Stimulated activated naive CD8-positive, alpha-beta T cell treated with anti-CD3 and anti-CD28 coated beads, Interleukin-15, amount 100 ng/mL, for 72 hours (primary cell): Measurements from ENCODE around the gene VEPH1.
A peak's percentile ranks its signal among the peaks of the same experiment; 100 is the strongest.

Experiments
- ATAC-seq: fragments of 150-1000 bp; cut with Tn5 transposase; 2 replicates; pipeline ENCODE4 v1.10.0; 2021; ENCODE audit warnings: mild to moderate bottlenecking, moderate library complexity
- DNase-seq, 2 donors: peaks; one replicate each; pipeline ENCODE4 v3.0.0; 2021 to 2022
- H3K27ac Mint-ChIP-seq, 2 donors: one replicate each; pipeline ENCODE4 v1.8.0; 2022; ENCODE audit warnings: mild to moderate bottlenecking in 2 of 2, mixed read lengths in 2 of 2, moderate library complexity in 2 of 2
- H3K27me3 Mint-ChIP-seq: one replicate; pipeline ENCODE4 v1.8.0; 2022; ENCODE audit warnings: mixed read lengths
- H3K4me1 Mint-ChIP-seq: one replicate; pipeline ENCODE4 v1.8.0; 2022; ENCODE audit warnings: mild to moderate bottlenecking, mixed read lengths
- H3K4me3 Mint-ChIP-seq, 2 donors: one replicate each; pipeline ENCODE4 v1.8.0; 2022; ENCODE audit warnings: mild to moderate bottlenecking in 2 of 2, mixed read lengths in 2 of 2, moderate library complexity in 1 of 2
- H3K9me3 Mint-ChIP-seq, 2 donors: one replicate each; pipeline ENCODE4 v1.8.0; 2022; ENCODE audit warnings: mixed read lengths in 2 of 2

The VEPH1 gene

GRCh38 chr3:157469561-157470294, 33.5 kb downstream of the VEPH1 start:
- no peak for ATAC-seq
- Mint-ChIP-seq H3K4me1 (no peaks in the 10 kb centered on the region), H3K9me3 (no peaks in the 10 kb centered on the region), H3K4me3 (no peak overlapping the region), H3K27me3 (no peaks in the 10 kb centered on the region), H3K27ac (no peak overlapping the region)
- no peak for DNase-seq

- Mint-ChIP-seq H3K27me3 (peaks cover 13% of the 10 kb centered on the region), H3K4me3 (no peak overlapping the region), H3K4me1 (no peaks in the 10 kb centered on the region), H3K9me3 (no peaks in the 10 kb centered on the region), H3K27ac (no peak overlapping the region)
- no peak for ATAC-seq
- no peak for DNase-seq
Measured at GRCh38 chr3:157467200-157467599, 36.0 kb downstream of the VEPH1 start.

DNA sequence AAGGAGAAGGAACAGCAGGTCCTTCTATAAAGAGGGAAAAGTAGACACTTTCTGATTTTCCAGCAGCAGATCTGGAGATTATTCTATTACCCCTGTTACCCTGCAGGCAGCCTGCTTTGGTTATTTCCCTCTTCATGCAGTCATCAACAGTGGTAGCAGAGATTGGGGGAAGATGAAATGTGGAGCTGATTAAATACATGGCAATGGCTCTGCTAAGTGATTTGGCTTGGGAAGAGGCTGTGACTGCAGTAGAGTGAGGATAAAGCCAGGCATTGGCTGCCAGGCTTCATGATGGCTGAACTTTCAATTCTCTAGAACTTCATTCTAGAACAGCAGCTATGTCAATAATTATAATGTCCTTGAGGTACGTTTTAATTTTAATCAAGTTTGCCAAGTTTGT, 37.5 kb downstream of the VEPH1 start:
- no peak overlapping the region for H3K4me3 Mint-ChIP-seq
- no peaks in the 10 kb centered on the region for H3K4me1 Mint-ChIP-seq

GRCh38 chr3:157464321-157464720, 38.9 kb downstream of the VEPH1 start:
- no peak for DNase-seq
- peaks cover 28% of the 10 kb centered on the region for H3K27me3 Mint-ChIP-seq
- H3K4me3 Mint-ChIP-seq: no peak overlapping the region
- H3K27ac Mint-ChIP-seq: no peak overlapping the region
- H3K9me3 Mint-ChIP-seq: no peaks in the 10 kb centered on the region
- ATAC-seq: no peak
- no peaks in the 10 kb centered on the region for H3K4me1 Mint-ChIP-seq

More for the DNA sequence above, 37.5 kb downstream of the VEPH1 start:
- no peak for DNase-seq
- H3K27me3 Mint-ChIP-seq: peaks cover 14% of the 10 kb centered on the region
- ATAC-seq: no peak
- no peak overlapping the region for H3K27ac Mint-ChIP-seq
- no peaks in the 10 kb centered on the region for H3K9me3 Mint-ChIP-seq

GRCh38 chr3:157463816-157464215, 39.4 kb downstream of the VEPH1 start:
- Mint-ChIP-seq H3K27me3 (peaks cover 33% of the 10 kb centered on the region), H3K4me1 (no peaks in the 10 kb centered on the region), H3K9me3 (peaks cover 0 to 3% of the 10 kb centered on the region in 2 donors), H3K4me3 (no peak overlapping the region), H3K27ac (no peak overlapping the region)
- DNase-seq: no peak
- ATAC-seq: no peak

DNA sequence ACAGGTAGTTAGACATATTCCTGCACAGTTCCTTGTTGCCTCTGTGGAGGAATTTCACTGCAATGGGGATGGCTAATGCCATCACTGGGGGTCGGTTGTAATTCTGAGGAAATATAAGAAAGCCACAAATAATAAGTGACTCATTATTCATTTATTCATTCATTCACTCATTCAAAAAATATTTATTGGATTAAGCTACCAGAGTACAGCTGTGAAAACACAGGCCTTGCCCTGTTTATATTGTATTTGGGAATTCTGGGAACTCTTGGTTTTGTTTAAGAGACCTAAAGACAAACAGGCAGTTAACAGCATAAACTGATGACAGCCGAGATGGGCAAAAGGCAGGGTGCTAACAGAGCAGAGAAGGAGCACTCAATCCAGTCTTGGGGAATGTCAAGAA, 43.0 kb downstream of the VEPH1 start:
- DNase-seq: no peak
- H3K4me1 Mint-ChIP-seq: no peaks in the 10 kb centered on the region
- H3K4me3 Mint-ChIP-seq: no peak overlapping the region
- peaks cover 0 to 8% of the 10 kb centered on the region in 2 donors for H3K9me3 Mint-ChIP-seq
- peaks cover 53% of the 10 kb centered on the region for H3K27me3 Mint-ChIP-seq
- H3K27ac Mint-ChIP-seq: no peak overlapping the region
- no peak for ATAC-seq

- no peak overlapping the region for H3K4me3 Mint-ChIP-seq
- peaks cover 53% of the 10 kb centered on the region for H3K27me3 Mint-ChIP-seq
- DNase-seq (no peak), ATAC-seq (no peak)
- peaks cover 0 to 8% of the 10 kb centered on the region in 2 donors for H3K9me3 Mint-ChIP-seq
- no peak overlapping the region for H3K27ac Mint-ChIP-seq
- H3K4me1 Mint-ChIP-seq: no peaks in the 10 kb centered on the region
Measured at GRCh38 chr3:157459706-157460105, 43.5 kb downstream of the VEPH1 start.

- Mint-ChIP-seq H3K27ac (no peak overlapping the region), H3K9me3 (peaks cover 0 to 5% of the 10 kb centered on the region in 2 donors), H3K4me3 (no peak overlapping the region), H3K4me1 (no peaks in the 10 kb centered on the region), H3K27me3 (peaks cover 34% of the 10 kb centered on the region)
- ATAC-seq: no peak
- DNase-seq: no peak
Measured at GRCh38 chr3:157453824-157454223, 49.4 kb downstream of the VEPH1 start.

GRCh38 chr3:157452097-157452496, 51.1 kb downstream of the VEPH1 start:
- Mint-ChIP-seq H3K4me1 (no peaks in the 10 kb centered on the region), H3K9me3 (no peaks in the 10 kb centered on the region), H3K27me3 (peaks cover 17% of the 10 kb centered on the region), H3K4me3 (no peak overlapping the region), H3K27ac (no peak overlapping the region)
- ATAC-seq: no peak
- DNase-seq: no peak

GRCh38 chr3:157447026-157447694, 56.1 kb downstream of the VEPH1 start:
- H3K27me3 Mint-ChIP-seq: peaks cover 5% of the 10 kb centered on the region
- H3K27ac Mint-ChIP-seq: no peak overlapping the region
- no peak overlapping the region for H3K4me3 Mint-ChIP-seq
- H3K4me1 Mint-ChIP-seq: no peaks in the 10 kb centered on the region
- no peak for ATAC-seq
- no peak for DNase-seq
- H3K9me3 Mint-ChIP-seq: no peaks in the 10 kb centered on the region

DNA sequence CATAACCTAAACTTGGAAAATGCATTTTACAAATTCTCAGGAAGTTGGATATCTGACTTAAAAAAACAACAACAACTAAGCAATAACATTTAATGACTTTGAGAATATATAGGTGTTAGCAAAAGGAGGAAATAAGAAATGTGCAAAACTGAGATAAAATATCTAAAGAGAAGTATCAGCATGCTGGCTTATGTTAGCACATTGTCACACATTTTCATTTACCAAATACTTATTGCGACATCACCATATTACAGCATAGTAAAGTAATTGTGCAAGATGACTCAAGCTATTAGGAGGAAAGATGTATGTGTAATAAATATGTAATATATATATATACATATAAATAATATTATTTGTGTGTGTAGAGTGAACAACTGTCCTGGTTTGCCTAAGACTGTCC, 57.4 kb downstream of the VEPH1 start:
- H3K27me3 Mint-ChIP-seq: no peaks in the 10 kb centered on the region
- H3K9me3 Mint-ChIP-seq: no peaks in the 10 kb centered on the region
- DNase-seq: no peak
- no peak for ATAC-seq
- no peak overlapping the region for H3K27ac Mint-ChIP-seq
- no peaks in the 10 kb centered on the region for H3K4me1 Mint-ChIP-seq
- no peak overlapping the region for H3K4me3 Mint-ChIP-seq

DNA sequence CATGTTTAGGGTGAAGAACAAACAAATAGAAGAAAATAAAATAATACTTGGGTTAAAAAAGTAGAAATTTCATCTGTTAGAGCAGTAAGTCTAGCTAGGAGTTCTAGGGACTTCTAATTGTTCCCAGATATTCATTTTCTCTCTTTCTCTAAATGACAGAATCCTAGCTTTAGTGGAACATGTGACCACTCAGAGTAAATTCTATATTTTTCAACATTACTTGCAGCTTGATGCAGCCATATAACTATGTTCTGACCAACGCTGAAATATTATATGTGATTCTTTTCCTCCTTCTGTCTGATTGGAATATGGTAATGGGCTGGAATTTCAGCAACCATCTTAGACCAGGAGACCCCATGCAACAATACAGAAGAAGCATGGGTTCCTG, 58.4 kb downstream of the VEPH1 start:
- no peak overlapping the region for H3K27ac Mint-ChIP-seq

GRCh38 chr3:157443905-157444796, 59.1 kb downstream of the VEPH1 start:
- H3K27ac Mint-ChIP-seq: no peak overlapping the region
- H3K4me3 Mint-ChIP-seq: no peak overlapping the region
- ATAC-seq: no peak
- no peak for DNase-seq
- H3K27me3 Mint-ChIP-seq: peaks cover 7% of the 10 kb centered on the region
- no peaks in the 10 kb centered on the region for H3K4me1 Mint-ChIP-seq
- no peaks in the 10 kb centered on the region for H3K9me3 Mint-ChIP-seq

More for the DNA sequence above, 58.4 kb downstream of the VEPH1 start:
- ATAC-seq (no peak), DNase-seq (no peak)
- Mint-ChIP-seq H3K4me3 (no peak overlapping the region), H3K27me3 (peaks cover under 1% of the 10 kb centered on the region), H3K9me3 (no peaks in the 10 kb centered on the region), H3K4me1 (no peaks in the 10 kb centered on the region)

DNA sequence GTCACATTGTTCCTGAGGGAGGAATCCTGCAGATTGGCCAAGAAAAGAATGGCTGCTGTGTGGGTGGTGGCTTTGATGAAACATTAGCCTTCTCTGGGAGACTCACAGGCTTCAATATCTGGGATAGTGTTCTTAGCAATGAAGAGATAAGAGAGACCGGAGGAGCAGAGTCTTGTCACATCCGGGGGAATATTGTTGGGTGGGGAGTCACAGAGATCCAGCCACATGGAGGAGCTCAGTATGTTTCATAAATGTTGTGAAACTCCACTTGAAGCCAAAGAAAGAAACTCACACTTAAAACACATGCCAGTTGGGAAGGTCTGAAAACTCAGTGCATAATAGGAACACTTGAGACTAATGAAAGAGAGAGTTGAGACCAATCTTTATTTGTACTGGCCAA, 60.5 kb downstream of the VEPH1 start:
- Mint-ChIP-seq H3K4me3 (no peak overlapping the region), H3K27ac (peak overlapping the region in 1 of 2 donors; percentile 14), H3K9me3 (no peaks in the 10 kb centered on the region), H3K27me3 (peaks cover 19% of the 10 kb centered on the region), H3K4me1 (peaks cover 9% of the 10 kb centered on the region)
- DNase-seq (no peak), ATAC-seq (no peak)

- Mint-ChIP-seq H3K4me1 (peaks cover 21% of the 10 kb centered on the region), H3K9me3 (no peaks in the 10 kb centered on the region), H3K27me3 (peaks cover 34% of the 10 kb centered on the region), H3K27ac (no peak overlapping the region), H3K4me3 (no peak overlapping the region)
- DNase-seq (no peak), ATAC-seq (no peak)
Measured at GRCh38 chr3:157441102-157441624, 62.1 kb downstream of the VEPH1 start.
